ENCODE results near the gene MAMDC2.

Gene MAMDC2

DNA sequence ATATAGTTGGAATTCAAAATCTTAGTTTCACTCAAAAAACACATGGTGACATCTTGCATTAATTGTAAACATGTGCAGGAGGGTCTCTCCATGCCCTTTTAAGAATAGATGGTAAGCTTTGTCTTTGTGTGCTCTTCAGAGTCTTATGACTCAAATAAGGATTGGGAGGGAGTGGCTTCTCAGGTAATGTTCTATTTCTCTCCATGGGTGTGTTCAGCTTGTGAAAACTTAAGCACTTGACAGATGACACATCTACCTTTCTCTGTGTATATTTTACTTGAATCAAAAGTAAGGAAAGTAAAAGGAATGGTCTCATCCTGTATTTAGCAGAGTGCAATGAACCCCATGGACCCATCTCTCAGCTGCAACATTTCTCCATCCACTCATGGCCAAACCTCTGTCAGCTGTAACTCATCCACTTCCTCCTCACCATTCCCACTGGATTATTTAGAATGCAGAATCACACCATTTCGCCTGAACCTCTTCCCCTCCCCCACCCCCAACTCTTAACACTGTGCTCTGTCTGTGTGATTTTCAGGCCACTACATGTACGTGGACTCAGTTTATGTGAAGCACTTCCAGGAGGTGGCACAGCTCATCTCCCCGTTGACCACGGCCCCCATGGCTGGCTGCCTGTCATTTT lies 82.1 kb downstream of the MAMDC2 start:
- H3K4me3 ChIP-seq (ENCODE audit: insufficient read depth, low read depth, low read length, poor library complexity, severe bottlenecking), result no peak overlapping the region
- no peaks in the 10 kb centered on the region for H3K9me3 ChIP-seq (ENCODE audit: control insufficient read depth, low read length)
- H3K36me3 ChIP-seq (ENCODE audit: control insufficient read depth, insufficient read depth, low read length), result no peaks in the 10 kb centered on the region
- no peak overlapping the region for H3K27ac ChIP-seq (ENCODE audit: insufficient read depth, low read length, poor library complexity, severe bottlenecking)
- H3K4me1 ChIP-seq (ENCODE audit: control insufficient read depth, insufficient read depth, low read length, poor library complexity, severe bottlenecking), result no peaks in the 10 kb centered on the region
- no peak for DNase-seq
- no peaks in the 10 kb centered on the region for H3K27me3 ChIP-seq (replicated peaks; ENCODE audit: control insufficient read depth, insufficient read depth, low read length, poor library complexity, severe bottlenecking)

DNA sequence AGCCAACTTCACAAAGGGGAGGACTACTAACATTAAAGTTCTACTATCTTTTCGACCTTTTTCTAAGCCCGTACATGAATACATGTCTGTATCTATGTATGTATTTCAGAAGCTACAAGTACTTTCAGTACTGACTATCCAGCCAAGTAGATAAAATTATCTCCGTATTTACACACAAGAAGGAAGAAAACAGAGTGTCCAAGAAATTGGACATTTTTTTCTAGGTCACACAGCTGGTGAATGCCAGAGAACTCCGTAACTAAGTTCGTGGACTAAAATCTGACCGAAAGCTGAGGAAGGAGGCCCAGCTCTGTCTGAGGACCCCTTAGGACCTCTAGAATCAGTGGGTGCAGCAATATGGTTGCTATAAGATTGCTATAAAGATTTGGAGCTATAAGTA lies 83.4 kb downstream of the MAMDC2 start:
- H3K4me3 ChIP-seq (ENCODE audit: insufficient read depth, low read depth, low read length, poor library complexity, severe bottlenecking), result no peak overlapping the region
- H3K27me3 ChIP-seq (replicated peaks; ENCODE audit: control insufficient read depth, insufficient read depth, low read length, poor library complexity, severe bottlenecking), result no peaks in the 10 kb centered on the region
- DNase-seq, result no peak
- H3K9me3 ChIP-seq (ENCODE audit: control insufficient read depth, low read length), result no peaks in the 10 kb centered on the region
- H3K36me3 ChIP-seq (ENCODE audit: control insufficient read depth, insufficient read depth, low read length), result no peaks in the 10 kb centered on the region
- no peaks in the 10 kb centered on the region for H3K4me1 ChIP-seq (ENCODE audit: control insufficient read depth, insufficient read depth, low read length, poor library complexity, severe bottlenecking)
- no peak overlapping the region for H3K27ac ChIP-seq (ENCODE audit: insufficient read depth, low read length, poor library complexity, severe bottlenecking)

DNA sequence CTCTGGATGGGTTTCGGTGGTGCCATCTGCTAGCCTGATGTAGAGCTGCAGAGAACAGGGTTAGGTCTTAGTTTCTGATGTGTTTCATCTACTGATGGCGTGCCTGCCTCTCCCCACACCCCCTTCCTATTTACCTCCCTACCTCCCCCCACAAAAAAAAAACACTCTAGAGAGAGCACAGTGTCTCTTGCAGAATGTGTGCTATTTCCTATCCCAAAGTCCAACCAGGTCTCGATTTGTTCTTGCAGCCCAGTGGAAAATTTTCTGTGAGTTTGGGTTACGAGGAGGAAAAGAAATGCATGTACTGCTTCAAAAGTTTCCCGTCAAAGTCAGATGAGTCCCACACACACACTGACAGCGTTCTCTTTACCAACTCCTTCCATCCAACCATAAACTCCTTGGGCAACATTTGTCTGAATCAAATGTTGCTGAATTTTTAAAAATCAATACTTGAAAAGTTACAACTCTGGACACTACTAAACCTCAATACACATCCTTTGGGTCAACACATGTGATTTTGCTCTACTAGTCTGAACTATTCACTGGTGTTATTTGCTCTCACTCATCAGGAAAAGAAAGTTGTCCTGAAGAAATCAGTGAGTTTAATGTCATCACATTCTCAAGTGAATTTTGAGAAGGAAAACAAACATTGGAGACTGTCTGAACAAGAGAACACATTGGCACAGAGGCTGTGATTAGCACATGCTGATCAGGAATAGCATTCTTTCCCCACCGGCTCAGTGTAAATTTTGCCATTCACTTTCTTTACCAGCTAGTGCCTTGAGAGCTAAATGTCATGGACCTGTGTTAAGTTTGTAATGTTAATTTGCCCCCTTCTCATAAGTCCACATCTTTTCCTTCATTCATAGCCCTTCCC lies 84.1 kb downstream of the MAMDC2 start:
- Histone ChIP-seq H3K27ac (ENCODE audit: insufficient read depth, low read length, poor library complexity, severe bottlenecking) (no peak overlapping the region), H3K9me3 (ENCODE audit: control insufficient read depth, low read length) (no peaks in the 10 kb centered on the region), H3K36me3 (ENCODE audit: control insufficient read depth, insufficient read depth, low read length) (no peaks in the 10 kb centered on the region), H3K27me3 (replicated peaks; ENCODE audit: control insufficient read depth, insufficient read depth, low read length, poor library complexity, severe bottlenecking) (no peaks in the 10 kb centered on the region), H3K4me1 (ENCODE audit: control insufficient read depth, insufficient read depth, low read length, poor library complexity, severe bottlenecking) (no peaks in the 10 kb centered on the region), H3K4me3 (ENCODE audit: insufficient read depth, low read depth, low read length, poor library complexity, severe bottlenecking) (no peak overlapping the region)
- no peak for DNase-seq

DNA sequence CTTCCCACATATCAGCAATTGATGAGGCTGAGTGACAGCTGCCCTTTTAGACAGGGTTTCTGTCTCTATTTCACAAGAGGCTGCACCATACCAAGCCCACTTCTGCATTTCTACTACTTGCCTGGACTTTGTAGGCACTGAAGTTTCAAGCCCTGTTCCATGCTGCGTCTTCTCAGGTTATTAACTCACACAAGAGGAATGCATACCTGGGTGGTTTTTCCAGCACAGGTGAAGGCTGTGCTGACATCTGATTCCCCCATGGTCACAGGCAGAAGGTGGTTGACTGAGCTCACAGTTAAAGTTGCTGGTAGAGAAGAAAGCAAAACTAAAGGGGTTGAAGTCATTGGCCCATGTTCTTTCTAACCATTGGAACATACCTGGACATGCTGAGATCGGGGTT lies 86.6 kb downstream of the MAMDC2 start:
- H3K4me3 ChIP-seq (ENCODE audit: insufficient read depth, low read depth, low read length, poor library complexity, severe bottlenecking), result no peak overlapping the region
- no peak overlapping the region for H3K27ac ChIP-seq (ENCODE audit: insufficient read depth, low read length, poor library complexity, severe bottlenecking)
- H3K9me3 ChIP-seq (ENCODE audit: control insufficient read depth, low read length), result no peaks in the 10 kb centered on the region
- no peaks in the 10 kb centered on the region for H3K27me3 ChIP-seq (replicated peaks; ENCODE audit: control insufficient read depth, insufficient read depth, low read length, poor library complexity, severe bottlenecking)
- H3K36me3 ChIP-seq (ENCODE audit: control insufficient read depth, insufficient read depth, low read length), result no peaks in the 10 kb centered on the region
- no peaks in the 10 kb centered on the region for H3K4me1 ChIP-seq (ENCODE audit: control insufficient read depth, insufficient read depth, low read length, poor library complexity, severe bottlenecking)
- DNase-seq, result no peak

DNA sequence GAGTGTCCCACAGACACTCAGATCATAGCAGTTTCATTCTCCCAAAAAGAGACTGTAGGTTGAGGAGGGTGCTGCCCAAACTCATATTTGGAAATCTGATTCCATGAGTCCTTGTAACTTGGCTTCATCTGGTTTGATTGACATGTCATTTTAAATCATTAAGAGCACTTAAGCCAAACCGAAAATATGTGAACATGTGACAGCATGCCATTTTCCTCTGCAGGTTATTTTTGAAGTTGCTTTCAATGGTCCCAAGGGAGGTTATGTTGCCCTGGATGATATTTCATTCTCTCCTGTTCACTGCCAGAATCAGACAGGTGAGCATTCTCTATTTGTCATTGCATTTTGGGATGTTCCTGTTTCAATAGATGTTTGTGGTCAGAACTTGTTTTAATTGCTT lies 87.6 kb downstream of the MAMDC2 start:
- H3K4me1 ChIP-seq (ENCODE audit: control insufficient read depth, insufficient read depth, low read length, poor library complexity, severe bottlenecking), result no peaks in the 10 kb centered on the region
- H3K27ac ChIP-seq (ENCODE audit: insufficient read depth, low read length, poor library complexity, severe bottlenecking), result no peak overlapping the region
- H3K27me3 ChIP-seq (replicated peaks; ENCODE audit: control insufficient read depth, insufficient read depth, low read length, poor library complexity, severe bottlenecking), result no peaks in the 10 kb centered on the region
- no peak overlapping the region for H3K4me3 ChIP-seq (ENCODE audit: insufficient read depth, low read depth, low read length, poor library complexity, severe bottlenecking)
- H3K9me3 ChIP-seq (ENCODE audit: control insufficient read depth, low read length), result no peaks in the 10 kb centered on the region
- no peak for DNase-seq
- H3K36me3 ChIP-seq (ENCODE audit: control insufficient read depth, insufficient read depth, low read length), result no peaks in the 10 kb centered on the region

DNA sequence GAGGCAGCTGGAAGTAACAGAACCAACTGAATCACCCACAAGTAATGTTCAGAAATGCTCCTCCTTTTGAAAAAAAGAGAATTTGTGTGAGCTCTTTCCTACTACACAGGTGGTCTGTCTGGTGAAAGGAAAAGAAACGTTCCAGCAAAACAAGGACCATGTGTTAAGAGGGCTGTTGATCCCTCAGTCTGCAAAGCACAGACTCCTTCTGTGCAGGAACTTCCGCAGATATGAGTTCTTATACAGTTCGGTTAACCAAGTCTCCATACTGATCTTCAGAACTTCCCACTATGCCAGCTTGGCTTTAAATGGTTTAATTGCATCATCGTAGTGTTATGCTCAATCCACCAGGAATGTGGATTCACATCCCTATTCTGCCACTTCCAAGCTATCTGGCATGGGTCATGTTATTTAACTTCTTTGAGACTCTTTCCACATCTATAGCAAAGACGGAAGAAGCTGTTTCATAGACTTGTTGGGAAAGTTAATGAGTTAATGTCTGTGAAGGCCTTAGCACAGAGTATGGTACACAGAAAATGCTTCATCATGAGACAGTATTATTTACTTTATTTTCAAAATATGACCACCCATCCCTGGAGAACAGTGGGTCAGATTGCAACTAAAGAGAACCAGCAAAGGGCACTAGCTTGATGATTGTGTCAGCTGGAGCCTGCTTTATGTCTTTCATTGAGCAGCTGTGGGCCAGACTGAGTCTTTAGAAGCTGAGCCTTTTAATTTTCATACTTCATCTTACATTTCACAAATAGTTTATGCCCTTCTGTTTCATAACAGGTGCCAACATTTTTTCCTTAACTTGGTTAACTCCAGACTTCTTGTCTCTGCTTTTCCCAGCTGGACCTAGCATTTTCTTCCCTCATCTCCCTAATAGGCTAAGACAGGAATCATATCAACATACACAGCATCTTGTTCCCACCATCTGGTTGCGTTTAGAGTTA lies 89.9 kb downstream of the MAMDC2 start:
- H3K27ac ChIP-seq (ENCODE audit: insufficient read depth, low read length, poor library complexity, severe bottlenecking), result no peak overlapping the region

DNA sequence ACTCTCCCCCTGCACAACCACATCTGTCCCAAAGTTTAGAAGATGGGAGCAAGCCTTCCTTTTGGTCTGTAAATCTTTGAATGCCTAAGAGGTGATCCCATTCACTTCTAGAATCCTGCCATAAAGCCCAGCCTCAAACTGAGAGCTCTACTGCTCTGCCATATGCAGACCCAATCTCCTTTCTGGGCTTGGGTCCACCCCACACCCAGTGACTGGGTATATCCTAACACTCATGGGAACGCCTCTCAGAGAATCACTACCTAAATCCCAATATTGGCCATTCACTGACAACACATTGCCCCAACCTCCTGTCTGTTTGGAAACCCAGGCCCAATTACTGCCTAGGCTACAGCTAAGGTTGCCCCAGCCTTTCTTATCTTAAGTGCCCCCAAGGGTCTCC lies 90.7 kb downstream of the MAMDC2 start:
- H3K4me1 ChIP-seq (ENCODE audit: control insufficient read depth, insufficient read depth, low read length, poor library complexity, severe bottlenecking), result no peaks in the 10 kb centered on the region
- H3K9me3 ChIP-seq (ENCODE audit: control insufficient read depth, low read length), result no peaks in the 10 kb centered on the region
- H3K4me3 ChIP-seq (ENCODE audit: insufficient read depth, low read depth, low read length, poor library complexity, severe bottlenecking), result no peak overlapping the region
- DNase-seq, result no peak
- no peaks in the 10 kb centered on the region for H3K36me3 ChIP-seq (ENCODE audit: control insufficient read depth, insufficient read depth, low read length)
- no peak overlapping the region for H3K27ac ChIP-seq (ENCODE audit: insufficient read depth, low read length, poor library complexity, severe bottlenecking)
- H3K27me3 ChIP-seq (replicated peaks; ENCODE audit: control insufficient read depth, insufficient read depth, low read length, poor library complexity, severe bottlenecking), result no peaks in the 10 kb centered on the region

More for the DNA sequence above, 89.9 kb downstream of the MAMDC2 start:
- no peaks in the 10 kb centered on the region for H3K4me1 ChIP-seq (ENCODE audit: control insufficient read depth, insufficient read depth, low read length, poor library complexity, severe bottlenecking)
- no peak overlapping the region for H3K4me3 ChIP-seq (ENCODE audit: insufficient read depth, low read depth, low read length, poor library complexity, severe bottlenecking)
- H3K9me3 ChIP-seq (ENCODE audit: control insufficient read depth, low read length), result no peaks in the 10 kb centered on the region
- no peak for DNase-seq
- H3K36me3 ChIP-seq (ENCODE audit: control insufficient read depth, insufficient read depth, low read length), result no peaks in the 10 kb centered on the region
- H3K27me3 ChIP-seq (replicated peaks; ENCODE audit: control insufficient read depth, insufficient read depth, low read length, poor library complexity, severe bottlenecking), result no peaks in the 10 kb centered on the region

DNA sequence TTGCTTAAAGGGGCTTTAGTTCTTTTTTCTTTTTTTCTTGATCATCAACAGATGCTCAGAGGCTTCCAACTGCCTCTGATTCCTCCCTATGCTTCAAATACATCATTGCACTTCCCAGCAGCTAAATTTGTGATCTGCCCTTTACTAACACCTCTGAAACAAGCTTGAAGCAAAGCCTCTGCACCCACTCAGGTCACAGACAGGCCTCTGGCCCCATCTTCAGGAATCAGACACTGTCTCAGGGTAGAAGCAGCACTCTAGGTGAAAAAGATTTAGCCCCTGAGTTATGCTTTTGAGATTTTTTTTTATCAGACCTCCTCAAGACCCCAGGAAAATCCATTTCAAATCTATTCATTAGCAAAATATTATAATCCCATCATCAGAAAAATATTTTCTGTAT lies 91.5 kb downstream of the MAMDC2 start:
- Histone ChIP-seq H3K27me3 (replicated peaks; ENCODE audit: control insufficient read depth, insufficient read depth, low read length, poor library complexity, severe bottlenecking) (no peaks in the 10 kb centered on the region), H3K27ac (ENCODE audit: insufficient read depth, low read length, poor library complexity, severe bottlenecking) (no peak overlapping the region), H3K36me3 (ENCODE audit: control insufficient read depth, insufficient read depth, low read length) (no peaks in the 10 kb centered on the region), H3K9me3 (ENCODE audit: control insufficient read depth, low read length) (no peaks in the 10 kb centered on the region), H3K4me1 (ENCODE audit: control insufficient read depth, insufficient read depth, low read length, poor library complexity, severe bottlenecking) (no peaks in the 10 kb centered on the region), H3K4me3 (ENCODE audit: insufficient read depth, low read depth, low read length, poor library complexity, severe bottlenecking) (no peak overlapping the region)
- no peak for DNase-seq

DNA sequence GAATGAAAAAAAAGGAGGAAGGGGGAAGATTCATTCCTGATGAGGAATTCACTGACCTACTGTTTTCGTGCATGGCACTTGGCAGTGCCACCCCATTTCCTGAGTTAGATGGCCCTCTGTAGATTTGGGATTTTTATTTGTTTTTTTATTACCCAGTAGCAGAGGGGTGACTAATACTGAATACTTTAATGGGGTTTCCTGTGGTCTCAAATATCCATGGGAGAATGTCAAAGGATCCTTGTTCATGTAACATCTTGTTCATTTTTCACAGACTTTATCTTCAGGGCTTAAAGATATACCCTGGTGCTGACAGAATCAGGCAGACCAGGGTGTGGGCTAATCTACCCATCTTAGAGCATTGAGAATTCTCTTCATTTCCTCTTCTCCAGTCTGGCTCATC lies 93.0 kb downstream of the MAMDC2 start:
- H3K4me3 ChIP-seq (ENCODE audit: insufficient read depth, low read depth, low read length, poor library complexity, severe bottlenecking), result no peak overlapping the region
- no peak overlapping the region for H3K27ac ChIP-seq (ENCODE audit: insufficient read depth, low read length, poor library complexity, severe bottlenecking)
- H3K36me3 ChIP-seq (ENCODE audit: control insufficient read depth, insufficient read depth, low read length), result no peaks in the 10 kb centered on the region
- no peaks in the 10 kb centered on the region for H3K9me3 ChIP-seq (ENCODE audit: control insufficient read depth, low read length)
- no peaks in the 10 kb centered on the region for H3K4me1 ChIP-seq (ENCODE audit: control insufficient read depth, insufficient read depth, low read length, poor library complexity, severe bottlenecking)
- H3K27me3 ChIP-seq (replicated peaks; ENCODE audit: control insufficient read depth, insufficient read depth, low read length, poor library complexity, severe bottlenecking), result no peaks in the 10 kb centered on the region
- no peak for DNase-seq

Measured in effector memory CD4-positive, alpha-beta T cell (primary cell).